ENCODE measurements around the gene CDC42. TPM values are rescaled to one million over a fixed set of nuclear protein-coding genes. Genes with fewer than 3 reads are reported as not detected.

CDC42 gene
- total RNA-seq, 2 experiments from 2014 or later = 318 to 322 TPM

DNA sequence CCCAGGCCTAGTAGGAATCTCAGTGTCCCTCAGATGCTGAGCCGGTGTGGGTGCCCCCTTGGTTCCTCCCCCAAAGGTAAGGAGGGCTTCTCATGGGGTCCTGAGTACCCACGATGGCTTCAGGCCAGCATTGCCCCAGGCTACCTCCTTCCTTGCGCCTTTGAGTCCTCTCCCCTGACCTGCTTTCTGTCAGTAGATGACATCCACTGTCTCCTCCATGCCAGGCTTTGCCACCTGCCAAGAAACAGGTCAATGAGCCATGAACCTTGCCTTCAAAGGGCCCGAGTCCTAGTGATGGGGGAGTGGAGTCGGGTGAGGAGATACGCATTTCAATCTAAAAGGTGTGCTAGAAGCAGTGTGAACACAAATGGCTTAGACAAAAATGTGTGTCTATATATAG, 74.7 kb downstream of the CDC42 start:
- intact Hi-C loops (cut with micrococcal nuclease) = no loop called here
- no peaks in the 10 kb centered on the region for H3K9me3 Mint-ChIP-seq
- H3K4me1 Mint-ChIP-seq (ENCODE audit: low read depth) = no peaks in the 10 kb centered on the region
- no peak overlapping the region for H3K4me3 Mint-ChIP-seq
- CTCF ChIA-PET = interaction anchor here (0.7 kb wide), 1 partner anchor 155 kb away, joined by 4 read pairs; no protein-coding TSS in a partner anchor
- no peaks in the 10 kb centered on the region for H3K36me3 Mint-ChIP-seq (ENCODE audit: low read depth)
- no peak overlapping the region for H3K27ac Mint-ChIP-seq
- H3K27me3 Mint-ChIP-seq (ENCODE audit: low read depth) = no peaks in the 10 kb centered on the region
- no peak for DNase-seq

DNA sequence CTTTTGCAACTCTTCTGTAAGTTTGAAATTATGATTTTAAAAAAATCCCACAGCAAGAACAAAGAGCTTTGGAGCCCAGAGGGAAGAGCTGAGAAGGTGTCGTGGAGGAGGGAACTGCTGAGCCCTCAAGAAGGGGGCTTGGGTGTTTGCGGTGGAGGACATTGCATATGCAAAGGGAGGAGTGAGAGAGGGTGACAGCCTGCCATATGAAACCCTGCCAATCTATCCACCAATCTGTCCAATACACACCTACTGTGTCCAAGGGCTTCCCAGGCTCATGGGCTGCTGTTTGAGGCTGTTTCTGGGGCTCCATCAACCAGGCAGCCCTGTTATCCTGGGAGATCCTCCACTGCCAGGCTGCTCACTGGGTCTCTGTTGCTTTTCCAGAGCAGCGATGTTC, 75.2 kb downstream of the CDC42 start:
- Mint-ChIP-seq H3K27me3 (ENCODE audit: low read depth) (no peaks in the 10 kb centered on the region), H3K36me3 (ENCODE audit: low read depth) (no peaks in the 10 kb centered on the region), H3K4me3 (no peak overlapping the region), H3K9me3 (no peaks in the 10 kb centered on the region), H3K4me1 (ENCODE audit: low read depth) (no peaks in the 10 kb centered on the region), H3K27ac (no peak overlapping the region)
- CTCF ChIA-PET = interaction anchor here (0.7 kb wide), 1 partner anchor 156 kb away, joined by 4 read pairs; no protein-coding TSS in a partner anchor
- intact Hi-C loops (cut with micrococcal nuclease) = no loop called here
- DNase-seq = no peak

DNA sequence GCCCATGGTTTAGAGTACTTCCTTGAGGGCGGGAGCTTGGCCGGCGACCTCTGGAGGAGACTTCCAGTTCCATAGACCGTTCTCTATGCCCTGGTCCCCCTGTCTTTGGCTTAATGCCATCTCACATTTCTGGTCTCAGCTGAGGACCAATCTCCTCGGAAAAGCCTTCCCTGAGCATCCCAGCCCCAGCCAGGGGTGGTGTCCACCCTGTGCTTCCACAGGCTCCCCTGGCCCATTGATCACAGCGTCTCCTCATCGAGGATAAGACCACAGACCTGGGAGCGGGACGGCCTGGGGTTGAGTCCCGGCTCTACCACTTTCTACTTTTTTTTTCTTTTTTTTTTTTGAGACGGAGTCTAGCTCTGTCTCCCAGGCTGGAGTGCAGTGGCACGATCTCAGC, 75.9 kb downstream of the CDC42 start:
- CTCF ChIA-PET = no interaction called here
- DNase-seq = no peak
- H3K9me3 Mint-ChIP-seq = no peaks in the 10 kb centered on the region
- no peaks in the 10 kb centered on the region for H3K36me3 Mint-ChIP-seq (ENCODE audit: low read depth)
- intact Hi-C loops (cut with micrococcal nuclease) = no loop called here
- H3K4me1 Mint-ChIP-seq (ENCODE audit: low read depth) = no peaks in the 10 kb centered on the region
- no peaks in the 10 kb centered on the region for H3K27me3 Mint-ChIP-seq (ENCODE audit: low read depth)
- H3K27ac Mint-ChIP-seq = no peak overlapping the region
- H3K4me3 Mint-ChIP-seq = no peak overlapping the region

DNA sequence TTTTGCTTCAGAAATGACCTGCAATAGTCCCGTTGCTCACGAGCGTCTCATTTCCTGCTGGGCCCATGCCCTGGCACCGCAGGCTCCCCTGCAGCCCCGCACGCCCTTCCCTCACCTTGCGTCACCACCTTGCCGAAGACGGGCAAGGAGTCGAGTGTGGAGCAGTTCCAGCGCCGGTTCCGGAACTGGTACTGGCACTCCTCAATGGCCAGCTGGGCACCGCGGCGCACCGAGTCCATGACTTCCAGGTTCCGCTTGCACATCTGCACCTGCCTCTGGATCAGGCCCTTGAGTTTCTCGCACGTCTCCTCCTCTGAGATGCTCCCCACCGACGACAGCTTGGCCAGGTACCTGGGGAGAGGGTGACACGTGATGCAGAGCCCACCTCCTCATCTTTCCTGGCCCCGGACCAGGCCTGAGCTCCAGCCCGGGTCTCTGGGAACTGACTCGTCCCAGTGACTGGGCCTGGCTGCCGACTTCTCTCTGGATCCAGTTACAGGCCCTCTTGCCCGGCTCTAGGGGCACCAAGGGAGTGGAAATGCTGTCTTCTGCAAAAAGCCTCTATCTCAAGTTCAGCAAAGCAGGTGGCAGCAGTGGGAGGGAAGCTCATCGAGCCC, 77.1 kb downstream of the CDC42 start:
- no peaks in the 10 kb centered on the region for H3K4me1 Mint-ChIP-seq (ENCODE audit: low read depth)
- CTCF ChIA-PET = interaction anchor here (0.8 kb wide), 1 partner anchor 146 kb away, joined by 3 read pairs; no protein-coding TSS in a partner anchor
- H3K27me3 Mint-ChIP-seq (ENCODE audit: low read depth) = no peaks in the 10 kb centered on the region
- intact Hi-C loops (cut with micrococcal nuclease) = loop anchor here (2.0 kb wide), 1 partner anchor 513 kb away; the partner anchor contains the start of gene C1QC
- no peaks in the 10 kb centered on the region for H3K36me3 Mint-ChIP-seq (ENCODE audit: low read depth)
- H3K4me3 Mint-ChIP-seq = no peak overlapping the region
- no peak overlapping the region for H3K27ac Mint-ChIP-seq
- no peak for DNase-seq
- no peaks in the 10 kb centered on the region for H3K9me3 Mint-ChIP-seq

DNA sequence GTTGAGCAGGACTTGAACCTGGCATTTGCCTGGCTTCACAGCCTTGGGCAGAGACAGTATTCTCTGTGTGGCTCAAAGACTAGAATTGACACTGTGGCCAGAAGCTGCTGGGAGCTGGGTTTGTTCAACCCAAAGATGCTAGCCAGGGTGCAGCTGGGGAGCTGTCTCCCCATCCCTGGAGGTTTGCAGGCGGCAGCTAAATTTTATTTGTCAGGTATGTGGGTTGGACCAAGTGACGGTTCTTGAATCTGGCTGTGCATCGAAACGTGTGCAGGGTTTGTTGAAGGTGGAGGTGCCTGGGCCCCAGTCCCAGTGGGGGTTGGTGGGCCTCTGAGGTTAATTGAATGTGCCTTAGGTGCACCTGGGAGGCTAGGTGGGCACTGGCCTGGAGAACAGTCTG, 78.6 kb downstream of the CDC42 start:
- Mint-ChIP-seq H3K4me3 (no peak overlapping the region), H3K4me1 (ENCODE audit: low read depth) (no peaks in the 10 kb centered on the region), H3K9me3 (no peaks in the 10 kb centered on the region), H3K27ac (no peak overlapping the region), H3K27me3 (ENCODE audit: low read depth) (peaks cover 2% of the 10 kb centered on the region), H3K36me3 (ENCODE audit: low read depth) (no peaks in the 10 kb centered on the region)
- CTCF ChIA-PET = interaction anchor here (0.7 to 2.7 kb wide), 6 partner anchors 80 to 301 kb away, joined by 3 to 17 read pairs (median 4); no protein-coding TSS in a partner anchor
- no peak for DNase-seq
- intact Hi-C loops (cut with micrococcal nuclease) = loop anchor here (2.0 kb wide), 1 partner anchor 512 kb away; the partner anchor contains the start of gene C1QC

DNA sequence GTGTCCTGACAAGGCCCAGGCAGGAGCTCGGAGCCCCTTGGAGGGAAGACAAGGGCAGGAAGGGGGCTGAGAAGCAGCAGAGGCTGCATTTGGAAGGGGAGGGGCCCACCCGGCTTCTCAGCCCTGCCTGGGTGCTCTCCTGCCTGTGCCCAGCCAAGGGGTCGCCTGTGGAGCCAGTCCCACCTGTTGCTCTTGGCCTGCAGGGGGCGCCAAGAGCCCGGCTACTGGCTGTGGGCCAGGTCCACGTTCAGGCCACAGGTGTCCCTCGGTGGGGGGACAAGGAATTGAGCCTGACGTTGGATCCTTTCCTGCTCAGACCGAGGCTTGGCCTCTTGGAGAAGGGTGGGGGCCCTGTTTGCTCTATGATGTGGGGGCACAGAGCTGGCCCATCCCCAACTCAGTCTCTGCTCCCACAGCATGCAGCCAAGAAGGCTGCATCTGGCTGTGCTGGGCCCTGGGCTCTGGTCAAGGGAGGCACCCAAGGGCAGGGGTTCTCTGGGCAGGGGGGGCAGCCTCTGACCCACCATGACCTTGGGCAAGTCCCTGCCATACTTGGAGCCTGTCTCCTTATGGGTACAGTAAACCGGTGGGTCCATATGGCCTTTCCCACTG, 79.5 kb downstream of the CDC42 start:
- CTCF ChIA-PET = interaction anchor here (0.6 to 2.7 kb wide), 9 partner anchors 10 to 716 kb away, joined by 3 to 17 read pairs (median 3); no protein-coding TSS in a partner anchor
- DNase-seq = peak; percentile 69

DNA sequence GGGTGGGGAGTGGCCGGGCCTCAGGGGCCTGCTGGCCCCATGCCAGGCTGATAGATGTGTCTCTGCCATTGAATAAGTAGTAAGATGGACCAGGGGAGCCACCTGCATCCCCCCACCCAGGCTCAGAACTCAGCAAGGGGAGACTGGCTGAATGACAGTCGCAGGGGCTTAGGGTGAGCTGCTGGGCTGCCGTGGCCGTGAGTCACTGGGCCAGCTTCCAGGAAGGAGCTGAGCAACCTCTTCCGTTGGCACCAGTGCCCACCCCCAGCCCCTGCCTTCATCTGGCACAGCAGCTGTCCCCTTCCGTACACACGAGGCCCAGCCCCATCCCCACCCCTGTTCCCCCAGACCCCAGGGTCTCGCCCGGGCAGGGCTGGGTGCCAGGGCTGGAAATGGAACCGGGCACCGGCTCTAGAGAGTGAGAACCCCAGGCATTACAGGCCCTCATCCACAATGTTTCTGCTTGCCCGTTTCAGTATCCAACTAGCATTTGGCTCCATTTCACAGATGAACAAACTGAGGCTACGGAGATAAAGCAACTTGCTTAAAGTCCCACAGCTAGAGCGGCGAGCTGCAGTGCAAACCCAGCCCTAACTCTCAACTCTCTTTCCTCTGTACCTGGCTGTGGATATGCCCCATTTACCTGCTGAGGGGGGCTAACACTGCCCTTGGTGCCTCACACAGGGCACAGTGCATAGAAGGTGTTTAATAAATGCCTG, 80.2 kb downstream of the CDC42 start:
- Mint-ChIP-seq H3K9me3 (no peaks in the 10 kb centered on the region), H3K27ac (no peak overlapping the region), H3K36me3 (ENCODE audit: low read depth) (no peaks in the 10 kb centered on the region), H3K4me1 (ENCODE audit: low read depth) (no peaks in the 10 kb centered on the region), H3K4me3 (no peak overlapping the region), H3K27me3 (ENCODE audit: low read depth) (peaks cover 2% of the 10 kb centered on the region)
- intact Hi-C loops (cut with micrococcal nuclease) = loop anchor here (1.0 kb wide), 2 partner anchors 143 to 284 kb away; no protein-coding TSS in a partner anchor
- DNase-seq = no peak
- CTCF ChIA-PET = interaction anchor here (0.6 to 2.7 kb wide), 6 partner anchors 9 to 716 kb away, joined by 3 to 17 read pairs (median 3); no protein-coding TSS in a partner anchor

More for the DNA sequence above, 79.5 kb downstream of the CDC42 start:
- Mint-ChIP-seq H3K27ac (no peak overlapping the region), H3K27me3 (ENCODE audit: low read depth) (peaks cover 2% of the 10 kb centered on the region), H3K36me3 (ENCODE audit: low read depth) (no peaks in the 10 kb centered on the region), H3K9me3 (no peaks in the 10 kb centered on the region), H3K4me3 (no peak overlapping the region), H3K4me1 (ENCODE audit: low read depth) (no peaks in the 10 kb centered on the region)
- intact Hi-C loops (cut with micrococcal nuclease) = loop anchor here (1.0 to 2.0 kb wide), 3 partner anchors 143 to 511 kb away; partner anchors contain the start of gene C1QC

DNA sequence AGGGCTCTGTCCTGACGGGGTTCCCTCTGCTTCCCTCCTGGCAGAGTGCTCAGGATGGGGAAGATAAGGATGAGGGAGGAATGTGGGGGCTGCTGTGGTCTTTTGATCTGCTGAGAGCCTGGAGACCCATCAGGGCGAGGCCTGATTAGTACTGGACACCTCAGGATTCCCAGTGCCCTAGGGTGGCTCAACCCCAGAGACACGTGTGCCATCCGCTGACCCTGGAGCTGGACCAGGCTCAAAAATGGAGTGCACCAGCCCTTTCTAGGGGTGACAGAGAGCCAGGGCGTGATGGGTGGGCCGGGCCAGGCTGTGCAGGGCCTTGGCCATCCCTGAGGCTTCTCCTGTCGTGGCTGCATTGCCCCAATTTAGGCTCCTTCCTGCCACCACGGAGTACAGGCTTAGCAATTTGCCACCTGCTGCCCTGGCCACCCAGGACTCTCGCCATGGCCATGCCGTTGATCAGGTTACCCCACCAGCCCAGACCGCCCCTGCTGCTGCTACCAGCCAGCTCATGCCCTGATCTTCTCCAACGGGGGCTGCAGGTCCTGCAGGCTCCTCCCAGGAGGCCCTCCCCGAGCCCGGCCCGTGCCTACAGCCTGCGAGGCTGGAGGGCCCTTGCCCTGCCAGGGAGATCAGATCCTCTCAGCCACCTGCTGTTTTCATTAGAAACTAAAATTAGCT, 80.9 kb downstream of the CDC42 start:
- CTCF ChIA-PET = interaction anchor here (1.2 to 1.5 kb wide), 2 partner anchors 12 to 103 kb away, joined by 3 read pairs; no protein-coding TSS in a partner anchor
- H3K27ac Mint-ChIP-seq = no peak overlapping the region
- no peak for DNase-seq
- no peak overlapping the region for H3K4me3 Mint-ChIP-seq
- H3K4me1 Mint-ChIP-seq (ENCODE audit: low read depth) = no peaks in the 10 kb centered on the region
- intact Hi-C loops (cut with micrococcal nuclease) = no loop called here
- H3K36me3 Mint-ChIP-seq (ENCODE audit: low read depth) = no peaks in the 10 kb centered on the region
- H3K27me3 Mint-ChIP-seq (ENCODE audit: low read depth) = peaks cover 2% of the 10 kb centered on the region
- no peaks in the 10 kb centered on the region for H3K9me3 Mint-ChIP-seq

DNA sequence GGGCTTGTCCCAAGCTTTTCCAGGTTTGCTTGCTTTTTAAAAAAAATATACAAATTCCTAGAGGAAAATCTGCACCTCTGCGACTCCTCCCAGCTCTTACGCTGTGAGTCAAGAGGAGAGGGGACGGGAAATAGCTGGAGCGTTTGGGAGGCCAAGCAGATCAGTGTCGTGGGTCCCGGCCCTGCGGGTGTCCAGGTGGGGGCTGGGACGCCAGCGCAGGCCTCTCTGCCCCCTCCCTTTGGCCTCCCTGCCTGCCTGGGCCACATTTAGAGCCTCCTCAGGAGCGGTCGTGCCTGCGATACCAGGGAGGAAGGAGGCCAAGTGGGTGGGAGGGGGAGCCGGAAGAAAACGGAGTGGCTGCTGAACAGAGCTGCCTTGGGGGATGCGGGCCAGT, 81.4 kb downstream of the CDC42 start:
- no peak for DNase-seq
- Mint-ChIP-seq H3K9me3 (no peaks in the 10 kb centered on the region), H3K27me3 (ENCODE audit: low read depth) (peaks cover 2% of the 10 kb centered on the region), H3K36me3 (ENCODE audit: low read depth) (no peaks in the 10 kb centered on the region), H3K27ac (no peak overlapping the region), H3K4me1 (ENCODE audit: low read depth) (no peaks in the 10 kb centered on the region), H3K4me3 (no peak overlapping the region)
- CTCF ChIA-PET = interaction anchor here (0.6 kb wide), 1 partner anchor 134 kb away, joined by 3 read pairs; no protein-coding TSS in a partner anchor
- intact Hi-C loops (cut with micrococcal nuclease) = no loop called here

DNA sequence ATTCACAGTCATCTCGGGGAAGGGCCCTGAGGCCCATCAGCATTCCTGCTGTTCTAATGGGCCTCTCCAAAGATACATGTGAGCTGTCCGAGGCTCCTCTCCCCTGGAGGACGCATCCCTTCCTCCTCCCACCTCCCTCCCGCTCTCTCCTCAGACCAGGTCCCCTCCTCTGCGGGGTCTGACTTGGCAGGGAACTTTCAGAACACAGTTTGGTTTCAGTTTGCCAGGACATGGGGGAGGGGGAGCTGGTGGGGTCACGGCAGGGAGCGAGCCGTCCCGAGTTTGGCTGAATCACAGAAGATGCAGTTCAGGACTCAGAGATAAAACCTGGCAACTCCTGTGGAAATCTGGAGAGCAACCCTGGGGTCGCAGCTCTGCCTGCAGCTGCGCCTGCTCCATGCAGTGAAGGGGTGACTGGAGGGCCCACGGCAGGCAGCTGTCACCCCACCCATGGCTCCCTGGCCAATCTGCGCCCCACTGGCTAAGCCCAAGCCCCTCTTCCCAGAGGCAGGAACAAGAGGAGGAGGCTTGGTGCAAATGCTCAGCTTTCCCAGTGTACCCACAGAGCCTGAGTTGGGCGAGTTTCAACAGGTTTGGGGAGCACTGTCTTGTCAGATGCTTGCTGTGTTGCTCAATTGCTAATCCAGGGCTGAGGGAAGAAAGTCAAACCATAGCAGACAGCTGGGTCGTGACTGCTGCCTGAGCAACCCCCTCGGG, 84.7 kb downstream of the CDC42 start:
- DNase-seq = no peak
- intact Hi-C loops (cut with micrococcal nuclease) = no loop called here
- Mint-ChIP-seq H3K36me3 (ENCODE audit: low read depth) (no peaks in the 10 kb centered on the region), H3K9me3 (no peaks in the 10 kb centered on the region), H3K27me3 (ENCODE audit: low read depth) (peaks cover 21% of the 10 kb centered on the region), H3K4me3 (no peak overlapping the region), H3K27ac (no peak overlapping the region), H3K4me1 (ENCODE audit: low read depth) (no peaks in the 10 kb centered on the region)
- CTCF ChIA-PET = interaction anchor here (0.6 kb wide), 1 partner anchor 23 kb away, joined by 3 read pairs; no protein-coding TSS in a partner anchor

DNA sequence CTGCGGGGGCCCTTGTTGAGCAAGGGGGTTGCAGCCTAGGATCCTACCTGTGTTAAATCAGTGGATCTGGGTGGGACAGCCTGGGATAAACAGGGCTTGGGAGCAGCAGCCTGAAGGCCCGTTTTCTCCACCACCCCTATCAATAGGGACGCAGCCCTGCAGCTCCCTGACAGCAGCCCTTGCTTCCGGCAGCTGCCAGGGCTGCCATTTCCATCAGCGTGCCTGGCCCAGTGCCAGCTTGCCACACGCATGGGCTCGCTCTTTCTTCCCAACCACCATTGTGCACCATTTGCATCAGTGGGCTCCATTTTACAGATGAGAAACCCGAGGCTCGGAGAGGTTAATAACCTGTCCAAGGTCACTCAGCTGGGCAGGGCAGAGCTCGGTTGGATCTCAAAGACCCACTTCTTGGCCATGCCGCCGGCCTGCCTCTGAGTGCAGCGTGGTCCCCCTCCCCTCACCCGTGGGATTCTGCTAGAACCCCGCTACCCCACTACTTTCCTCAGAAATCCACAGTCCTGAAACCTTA, 86.6 kb downstream of the CDC42 start:
- DNase-seq = no peak
- Mint-ChIP-seq H3K4me3 (no peak overlapping the region), H3K4me1 (ENCODE audit: low read depth) (peaks cover 4% of the 10 kb centered on the region), H3K27me3 (ENCODE audit: low read depth) (peaks cover 27% of the 10 kb centered on the region), H3K36me3 (ENCODE audit: low read depth) (no peaks in the 10 kb centered on the region), H3K9me3 (no peaks in the 10 kb centered on the region), H3K27ac (no peak overlapping the region)
- CTCF ChIA-PET = no interaction called here
- intact Hi-C loops (cut with micrococcal nuclease) = no loop called here

All from activated naive CD4-positive, alpha-beta T cell treated with anti-CD3 and anti-CD28 coated beads for 36 hours (primary cell).